LNCAP (cell line): ENCODE measurements around the gene TPCN2.

Experiments
- CTCF ChIP-seq: fragments of 450-650 bp; IDR thresholded peaks from 2 replicates; pipeline ENCODE4 v1.5.1; 2017; ENCODE audit warnings: mild to moderate bottlenecking

Gene TPCN2

DNA sequence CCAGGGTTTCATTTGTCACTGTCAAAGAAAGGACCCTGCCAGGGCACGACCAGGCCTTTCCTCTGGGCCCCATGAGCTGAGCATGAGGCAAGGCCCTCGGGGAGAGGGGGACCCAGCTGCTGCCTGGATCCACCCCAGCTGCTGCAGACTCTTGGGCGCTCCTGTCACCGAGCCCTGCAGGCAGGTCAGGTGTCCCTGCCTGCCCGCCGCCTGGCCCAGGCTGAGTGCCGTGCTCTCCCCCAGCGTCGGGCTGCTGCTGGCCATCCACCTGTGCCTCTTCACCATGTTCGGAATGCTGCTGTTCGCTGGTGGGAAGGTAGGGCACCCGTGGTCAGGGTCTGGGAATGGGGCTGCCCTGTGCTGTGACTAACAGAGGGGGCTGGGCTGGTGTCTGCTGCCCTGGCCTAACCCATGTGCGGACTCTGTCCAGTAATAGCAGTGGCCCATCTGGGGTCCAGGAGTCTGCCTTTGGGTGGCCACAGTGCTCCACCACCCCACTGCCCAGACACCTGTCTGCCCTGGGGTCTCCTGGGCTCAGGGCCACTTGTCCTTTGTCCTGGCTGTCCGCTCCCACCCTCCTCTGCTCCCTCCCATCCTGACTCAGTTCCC is 15.0 kb downstream of the TPCN2 start:
- no peak for TF ChIP-seq CTCF

- no peak for TF ChIP-seq CTCF
These were observed 15.7 kb downstream of the TPCN2 start for GRCh38 chr11:69064394-69064957.

DNA sequence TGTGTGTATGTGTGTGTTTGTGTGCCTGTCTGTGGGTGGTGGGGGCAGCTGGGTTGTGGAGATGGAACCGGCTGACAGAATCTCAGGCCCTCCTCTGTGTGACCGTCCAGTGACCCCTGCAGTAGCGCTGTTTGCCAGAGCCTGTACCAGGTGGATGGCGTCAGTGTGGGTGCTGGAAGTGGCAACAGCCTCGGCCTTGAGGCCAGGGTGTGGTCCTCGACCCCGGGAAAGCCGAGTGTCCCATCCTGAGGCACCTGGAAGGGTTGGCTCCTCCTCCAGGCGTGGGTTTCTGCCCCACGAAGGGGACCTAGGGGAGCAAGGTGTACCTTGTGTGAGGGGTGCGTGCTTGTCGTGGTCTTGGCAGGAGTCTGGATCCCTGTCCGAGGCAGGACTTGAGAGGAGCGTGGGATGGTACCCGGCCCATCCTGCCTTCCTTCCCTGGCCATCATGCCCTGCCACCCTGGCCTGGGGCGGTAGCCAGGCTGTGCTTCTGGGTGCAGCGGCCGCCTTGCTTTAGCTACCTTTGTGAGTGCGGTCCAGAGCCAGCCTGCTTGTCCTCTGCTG is 16.5 kb downstream of the TPCN2 start:
- no peak for TF ChIP-seq CTCF

DNA sequence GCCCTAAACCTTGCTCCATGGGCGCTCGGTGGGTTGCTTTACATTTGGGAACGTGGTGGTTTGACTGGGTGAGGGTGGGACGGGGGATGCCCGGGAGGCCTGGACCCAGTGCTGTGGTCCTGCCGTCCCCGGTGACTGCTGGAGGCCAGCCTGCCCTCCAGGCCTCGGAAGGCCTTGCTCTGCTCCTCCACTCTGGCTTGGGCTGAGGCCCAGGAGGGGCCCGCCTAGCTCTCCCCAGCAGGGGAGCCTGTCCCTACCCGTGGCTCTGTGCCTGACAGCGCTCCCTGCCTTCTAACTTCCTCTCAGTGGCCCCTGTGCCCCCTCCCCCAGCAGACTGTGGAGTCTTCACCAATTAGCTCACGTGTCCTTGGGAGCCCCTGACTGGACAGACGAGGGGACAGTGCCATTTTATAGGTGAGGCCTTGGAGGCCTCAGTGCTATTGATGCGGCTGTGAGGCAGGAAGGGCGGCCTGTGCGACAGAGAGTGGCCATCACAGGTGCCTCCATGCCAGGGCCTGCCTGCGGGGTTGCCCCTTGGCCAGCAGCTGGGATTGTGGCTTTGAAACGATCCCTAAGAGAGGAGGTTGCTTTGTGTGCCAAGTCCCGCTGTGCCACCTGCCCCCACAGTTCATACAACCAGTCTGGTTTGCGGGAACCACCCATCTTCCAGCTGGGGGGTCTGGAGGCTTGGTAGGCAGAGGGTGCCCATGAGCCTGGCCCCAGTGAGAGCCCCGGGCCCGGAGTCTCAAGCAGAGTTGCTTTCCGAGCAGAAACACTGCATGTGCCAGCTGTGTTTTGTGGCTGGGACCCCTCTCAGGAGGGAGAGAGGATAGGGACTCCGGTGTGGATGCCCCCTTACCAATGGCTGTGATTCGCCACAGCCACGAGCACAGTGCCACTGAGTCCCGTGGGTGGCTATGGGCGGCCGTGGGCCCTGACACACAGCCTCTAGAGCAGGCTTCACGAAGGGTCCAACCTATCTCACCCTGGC is 17.7 kb downstream of the TPCN2 start:
- no peak for TF ChIP-seq CTCF

GRCh38 chr11:69067200-69067599 is 18.5 kb downstream of the TPCN2 start:
- TF ChIP-seq CTCF = no peak

- no peak for TF ChIP-seq CTCF
These were observed 22.5 kb downstream of the TPCN2 start for GRCh38 chr11:69071086-69071800.

DNA sequence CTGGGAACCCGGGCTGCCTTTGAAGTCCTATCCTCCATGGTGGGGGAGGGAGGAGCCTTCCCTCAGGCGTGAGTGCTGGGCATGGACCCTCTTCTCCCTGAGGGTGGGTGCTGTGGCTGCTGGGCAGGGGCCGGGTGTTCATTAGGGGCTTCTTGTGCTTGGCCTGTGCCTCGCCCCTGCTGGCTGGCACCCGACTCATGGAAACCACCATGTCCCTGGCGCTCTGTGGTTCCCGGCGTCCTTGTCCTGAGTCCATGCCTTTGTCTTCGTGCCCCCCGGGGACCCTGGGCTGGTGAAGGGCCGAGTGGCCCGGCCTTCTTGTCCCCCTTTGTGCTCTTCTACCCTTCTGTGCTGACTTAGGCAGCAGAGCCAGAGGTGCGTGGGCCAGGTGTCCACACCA is 23.2 kb downstream of the TPCN2 start:
- no peak for TF ChIP-seq CTCF
